Measurements from ENCODE around the gene ATP5F1A.

DNA sequence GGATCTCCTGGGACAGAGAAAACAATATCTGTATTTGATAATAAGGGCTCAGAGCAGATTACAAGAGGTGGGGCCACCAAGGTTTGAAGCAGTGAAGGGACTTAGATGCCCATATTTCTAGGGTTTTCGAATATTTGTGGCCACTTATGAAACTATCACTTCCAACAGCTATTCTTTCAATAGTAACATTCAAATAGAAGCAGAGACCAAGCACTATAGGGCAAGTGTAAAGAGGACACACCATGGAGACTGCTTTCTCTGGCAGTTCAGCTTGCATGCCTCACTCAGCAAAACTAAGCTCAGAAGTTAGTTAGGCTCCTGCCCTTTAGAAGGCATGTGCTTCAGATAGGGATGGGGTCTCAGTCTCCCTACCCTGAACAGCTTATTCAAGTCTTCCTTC, 36.3 kb downstream of the ATP5F1A start:
- TF ChIP-seq, protein P1, sequence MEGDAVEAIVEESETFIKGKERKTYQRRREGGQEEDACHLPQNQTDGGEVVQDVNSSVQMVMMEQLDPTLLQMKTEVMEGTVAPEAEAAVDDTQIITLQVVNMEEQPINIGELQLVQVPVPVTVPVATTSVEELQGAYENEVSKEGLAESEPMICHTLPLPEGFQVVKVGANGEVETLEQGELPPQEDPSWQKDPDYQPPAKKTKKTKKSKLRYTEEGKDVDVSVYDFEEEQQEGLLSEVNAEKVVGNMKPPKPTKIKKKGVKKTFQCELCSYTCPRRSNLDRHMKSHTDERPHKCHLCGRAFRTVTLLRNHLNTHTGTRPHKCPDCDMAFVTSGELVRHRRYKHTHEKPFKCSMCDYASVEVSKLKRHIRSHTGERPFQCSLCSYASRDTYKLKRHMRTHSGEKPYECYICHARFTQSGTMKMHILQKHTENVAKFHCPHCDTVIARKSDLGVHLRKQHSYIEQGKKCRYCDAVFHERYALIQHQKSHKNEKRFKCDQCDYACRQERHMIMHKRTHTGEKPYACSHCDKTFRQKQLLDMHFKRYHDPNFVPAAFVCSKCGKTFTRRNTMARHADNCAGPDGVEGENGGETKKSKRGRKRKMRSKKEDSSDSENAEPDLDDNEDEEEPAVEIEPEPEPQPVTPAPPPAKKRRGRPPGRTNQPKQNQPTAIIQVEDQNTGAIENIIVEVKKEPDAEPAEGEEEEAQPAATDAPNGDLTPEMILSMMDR (conservative IDR thresholded peaks at IDR 0.05), result no peak
- no peak for TF ChIP-seq ZFX (IDR thresholded peaks at IDR 0.05)
